RPMI7951 (cell line): ENCODE data around the gene ASPM. TPM values are rescaled to one million over a fixed set of nuclear protein-coding genes. Genes with fewer than 3 reads are reported as not detected.
"Not testable (repeated sequence)": the region's sequence is repeated elsewhere in the genome, so short reads cannot be mapped to it uniquely, and the experiment has no call there.

ENCODE experiments used
- DNase-seq: peaks from one replicate; pipeline ENCODE4 v3.0.0-alpha.2; 2012; ENCODE audit warnings: low read depth
- total RNA-seq: library from RNA; depleted of rRNA; stranded (reverse); fragments of >200 nt; shearing (Covaris generic); gene quantifications from 2 replicates; pipeline ENCODE4 v1.2.3, GENCODE V29; 2014

The ASPM gene
- total RNA-seq, 1 experiment from 2014 or later, result 119 TPM

GRCh38 chr1:197145446-197146024, 934 bp downstream of the ASPM start:
- DNase-seq, result no peak

- peak; percentile 56 for DNase-seq
Measured at GRCh38 chr1:197144570-197145325, 1.7 kb downstream of the ASPM start.

- DNase-seq, result no peak
Measured at GRCh38 chr1:197143276-197143675, 3.2 kb downstream of the ASPM start.

- DNase-seq, result no peak
Measured at GRCh38 chr1:197141575-197141974, 4.9 kb downstream of the ASPM start.

- DNase-seq, result peak; percentile 24
Measured at GRCh38 chr1:197140121-197140520, 6.3 kb downstream of the ASPM start.

- DNase-seq, result peak; percentile 38
Measured at GRCh38 chr1:197139169-197139568, 7.3 kb downstream of the ASPM start.

GRCh38 chr1:197137322-197137721, 9.1 kb downstream of the ASPM start:
- no peak for DNase-seq

DNA sequence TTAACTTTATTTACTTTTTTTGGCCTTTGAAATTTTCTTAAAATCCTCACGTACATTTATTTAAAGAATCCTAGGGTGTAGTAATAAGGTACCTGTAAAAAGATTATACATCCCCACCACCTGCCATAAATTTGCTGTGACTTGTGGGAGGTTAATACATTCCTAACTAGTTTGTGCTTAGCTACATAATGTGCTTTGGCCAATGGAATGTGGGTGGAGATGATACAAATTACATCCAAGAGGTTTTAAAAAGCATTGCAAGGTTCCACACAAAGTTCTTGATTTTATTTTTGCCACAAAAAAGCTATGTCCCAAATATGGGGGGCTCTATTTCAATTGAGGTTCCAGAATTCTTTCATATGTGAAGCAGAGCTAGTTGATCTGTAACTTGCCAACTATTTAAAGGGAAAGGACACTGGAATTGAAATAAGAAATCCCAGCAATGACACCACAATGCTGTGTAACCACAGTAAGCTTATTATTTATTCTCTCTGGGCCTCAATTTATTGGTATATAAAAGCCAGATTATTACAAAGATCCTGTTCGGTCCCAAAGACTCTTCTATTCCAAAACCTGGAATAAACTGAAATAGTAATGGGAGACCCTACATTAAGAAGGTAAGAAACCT, 15.7 kb downstream of the ASPM start:
- DNase-seq, result no peak

GRCh38 chr1:197129698-197130097, 16.8 kb downstream of the ASPM start:
- DNase-seq, result no peak

DNA sequence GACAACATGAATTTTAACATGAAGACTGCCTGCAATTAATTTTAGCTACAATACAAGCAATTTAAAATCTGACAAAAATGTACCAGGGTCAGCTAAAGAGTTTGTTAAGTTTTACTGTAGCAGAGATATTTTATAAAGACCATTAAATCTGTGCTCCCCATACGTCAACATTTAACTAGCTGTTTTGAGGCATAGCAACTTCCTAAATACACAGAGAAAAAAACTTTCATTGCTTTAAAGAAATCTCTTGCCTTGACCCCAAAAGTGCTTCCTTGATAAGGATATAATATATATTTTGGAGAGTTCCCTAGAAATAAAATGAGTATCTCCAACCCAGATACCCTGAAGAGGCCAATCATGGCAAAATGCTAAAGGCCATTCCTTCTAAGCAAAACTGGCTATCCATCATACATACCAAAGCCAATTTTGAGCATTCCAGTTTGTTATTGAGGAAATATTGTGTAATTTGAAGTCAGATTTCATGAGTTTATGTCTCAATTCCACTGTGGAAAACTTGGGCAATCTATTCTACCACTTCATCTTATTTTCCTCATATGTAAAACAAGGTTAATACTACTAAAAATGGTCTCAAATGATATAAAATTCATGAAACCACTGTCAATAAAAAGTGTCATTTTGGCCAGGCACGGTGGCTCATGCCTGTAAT, 19.1 kb downstream of the ASPM start:
- DNase-seq, result no peak

- DNase-seq, result no peak
Measured at GRCh38 chr1:197126691-197127090, 19.8 kb downstream of the ASPM start.

DNA sequence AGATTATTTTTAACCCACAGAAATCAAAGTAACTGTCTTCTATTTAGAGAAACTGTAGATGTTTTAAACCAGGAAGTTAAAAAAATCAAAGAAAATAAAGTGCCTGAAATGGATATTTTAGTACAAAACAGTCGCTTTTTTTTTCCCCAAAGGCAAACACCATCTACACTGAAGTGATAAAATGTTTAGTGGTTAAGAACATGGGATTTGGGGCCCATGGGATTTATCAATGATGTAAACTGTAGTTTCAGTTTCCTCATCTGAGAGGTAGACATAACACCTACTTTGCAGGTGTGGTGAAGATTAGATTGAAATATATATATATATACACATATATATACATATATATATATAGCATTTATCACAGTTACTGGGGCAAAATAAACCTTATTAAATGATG, 22.1 kb downstream of the ASPM start:
- DNase-seq, result no peak

DNA sequence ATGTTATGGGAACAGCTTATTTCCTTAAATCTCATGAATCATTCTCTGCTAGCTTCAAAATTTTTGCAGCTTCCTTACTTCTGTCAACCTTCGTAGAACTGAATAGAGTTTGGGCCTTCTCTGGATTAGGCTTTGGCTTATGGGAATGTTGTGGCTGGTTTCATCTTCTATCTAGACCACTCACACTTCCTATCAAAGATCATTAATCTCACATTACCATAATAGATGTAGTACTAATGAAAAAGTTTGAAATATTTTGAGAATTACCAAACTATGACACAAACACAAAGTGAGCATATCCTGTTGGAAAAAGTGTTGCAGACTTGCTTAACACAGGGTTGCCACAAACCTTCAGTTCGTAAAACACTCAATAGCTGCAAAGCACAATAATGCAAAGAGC, 30.3 kb downstream of the ASPM start:
- no peak for DNase-seq

DNA sequence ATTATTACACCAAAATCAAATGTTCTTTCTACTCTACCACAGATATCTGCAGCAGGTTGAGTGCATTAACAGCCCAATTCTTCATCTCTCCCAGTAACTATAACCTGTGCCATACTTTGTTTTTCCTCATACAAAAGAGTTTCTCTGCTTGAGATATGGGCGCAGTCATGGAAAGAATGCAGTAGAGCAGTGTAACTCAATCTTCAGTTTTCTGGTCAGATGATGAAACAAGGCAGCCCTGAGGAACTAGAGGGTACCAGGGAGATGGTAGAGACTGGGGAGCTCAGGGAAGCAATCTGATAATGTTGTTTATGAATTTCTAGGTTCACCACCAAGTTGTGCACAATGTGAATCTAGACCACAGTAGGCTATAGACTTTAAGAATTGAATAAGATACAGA, 39.6 kb downstream of the ASPM start:
- no peak for DNase-seq

- DNase-seq, result no peak
Measured at GRCh38 chr1:197103300-197103699, 43.2 kb downstream of the ASPM start.

DNA sequence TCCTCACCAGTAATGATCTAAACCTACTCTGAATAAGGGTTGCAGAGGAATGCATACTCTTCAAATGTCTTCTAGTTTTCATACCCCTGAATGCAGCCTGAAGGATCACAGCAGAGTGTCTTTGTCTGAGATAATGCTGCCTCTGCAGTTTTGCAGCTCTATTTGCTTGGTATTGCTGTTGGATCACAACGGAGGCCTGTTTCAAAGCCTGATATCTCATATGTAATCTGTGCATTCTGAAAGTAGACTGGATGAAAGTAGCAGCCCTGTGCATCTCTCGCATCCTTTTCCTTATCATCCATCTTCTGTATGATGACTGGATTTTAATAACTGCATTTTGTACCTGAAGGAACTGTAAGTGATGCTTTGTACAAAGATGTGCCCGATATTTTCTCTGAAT, 44.5 kb downstream of the ASPM start:
- DNase-seq, result no peak

GRCh38 chr1:197100677-197101076, 45.8 kb downstream of the ASPM start:
- DNase-seq, result no peak

DNA sequence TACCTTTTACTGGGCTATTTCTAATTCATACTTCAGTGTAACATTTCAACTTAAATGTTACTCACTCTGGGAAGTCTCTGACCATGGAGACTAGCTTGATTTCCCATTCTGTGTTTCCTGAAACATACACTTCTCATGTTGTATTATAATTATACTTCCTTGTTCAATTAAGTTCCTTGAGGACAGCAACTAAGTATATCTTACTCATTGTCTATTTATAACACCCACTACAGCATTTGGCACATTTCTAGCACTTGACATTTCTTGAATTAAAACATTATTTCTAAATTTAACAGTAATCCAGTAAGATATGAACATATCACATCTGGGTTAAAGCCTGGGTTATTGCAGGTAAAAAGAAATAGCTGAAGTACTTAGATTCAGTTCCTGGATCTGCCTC, 47.0 kb downstream of the ASPM start:
- no peak for DNase-seq

GRCh38 chr1:197096971-197097370, 49.5 kb downstream of the ASPM start:
- not testable (repeated sequence) for DNase-seq

GRCh38 chr1:197096137-197096536, 50.3 kb downstream of the ASPM start:
- no peak for DNase-seq

GRCh38 chr1:197093226-197093885, 53.1 kb downstream of the ASPM start:
- DNase-seq, result no peak

DNA sequence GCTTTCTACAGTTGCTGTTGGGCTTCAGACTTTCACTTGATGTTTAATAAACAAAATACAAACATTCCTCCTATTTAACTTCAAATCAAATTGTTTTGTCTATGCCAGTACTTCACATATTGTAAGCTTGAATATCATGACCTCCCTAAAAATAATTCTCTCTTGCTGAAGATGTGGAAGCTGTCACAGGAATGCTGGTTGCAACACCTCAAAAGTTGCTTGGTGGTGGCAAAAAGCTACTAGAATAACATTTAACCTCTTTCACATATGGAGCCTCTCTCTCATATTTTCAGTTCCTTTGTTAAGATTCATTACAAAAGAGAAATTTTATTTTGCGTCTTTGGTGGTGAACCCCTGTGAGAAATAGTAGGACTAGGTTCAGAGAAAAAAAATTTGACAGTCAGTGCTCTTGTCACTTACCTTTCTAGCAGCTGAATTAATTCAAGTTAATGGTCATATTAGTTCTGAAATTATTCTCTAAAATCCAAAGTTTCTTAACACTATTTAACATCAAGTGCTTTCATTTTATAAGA, 53.9 kb downstream of the ASPM start:
- no peak for DNase-seq
